ENCODE measurements around the gene ATP10D. TPM values are rescaled to one million over a fixed set of nuclear protein-coding genes. Genes with fewer than 3 reads are reported as not detected.
"Not testable (repeated sequence)": the region's sequence is repeated elsewhere in the genome, so short reads cannot be mapped to it uniquely, and the experiment has no call there.

Gene ATP10D
- total RNA-seq, 2 experiments from 2014 or later, result 11.7 to 20.2 TPM

- Histone ChIP-seq H3K79me2 (ENCODE audit: insufficient read depth, low read depth, low read length) (no peaks in the 10 kb centered on the region), H3K9me3 (ENCODE audit: low read length) (no peaks in the 10 kb centered on the region), H3K9me2 (ENCODE audit: insufficient read depth, low read length) (no peaks in the 10 kb centered on the region), H3K4me3 (ENCODE audit: low read depth, low read length, poor library complexity, severe bottlenecking) (no peak overlapping the region), H2AFZ (ENCODE audit: low read length) (no peak overlapping the region), H3K36me3 (ENCODE audit: insufficient read depth, low read length) (no peaks in the 10 kb centered on the region), H3K27ac (ENCODE audit: low read depth, low read length, poor library complexity, severe bottlenecking) (no peak overlapping the region), H3K4me1 (ENCODE audit: insufficient read depth, low read length, poor library complexity, severe bottlenecking) (peaks cover 9% of the 10 kb centered on the region), H4K20me1 (ENCODE audit: insufficient read depth, low read length) (0 out of 2 replicates have a peak, but pooled peaks cover 5% of the 10 kb centered on the region), H3K4me2 (ENCODE audit: low read length) (no peak overlapping the region)
- no TSS peak for BruUV-seq (replicated peaks)
- intact Hi-C loops (cut with micrococcal nuclease; ENCODE audit: unreplicated experiment), result no loop called here
- POLR2A ChIA-PET, result interaction anchor here (0.6 to 1.0 kb wide), 5 partner anchors 13 to 393 kb away, joined by 3 read pairs; partner anchors contain the start of gene COMMD8
- TF ChIP-seq CTCF (conservative IDR thresholded peaks at IDR 0.05; ENCODE audit: low read length) (no peak), EZH2phosphoT487 (IDR thresholded peaks at IDR 0.05; ENCODE audit: borderline replicate concordance, low read depth, low read length) (no peak)
- DNase-seq (ENCODE audit: low spot score), result peak; percentile 45
- CTCF ChIA-PET (ENCODE audit: unreplicated experiment), result interaction anchor here (0.6 kb wide), 1 partner anchor 55 kb away, joined by 3 read pairs; no protein-coding TSS in a partner anchor
Observed at GRCh38 chr4:47519239-47519883, 34.3 kb downstream of the ATP10D start.

- no peak for DNase-seq (ENCODE audit: low spot score)
- peaks cover 6% of the 10 kb centered on the region; the same call in 1 of the 2 replicates for H3K9me3 ChIP-seq (ENCODE audit: low read length)
- no peak overlapping the region for H2AFZ ChIP-seq (ENCODE audit: low read length)
- no peaks in the 10 kb centered on the region for H4K20me1 ChIP-seq (ENCODE audit: insufficient read depth, low read length)
- no peaks in the 10 kb centered on the region for H3K9me2 ChIP-seq (ENCODE audit: insufficient read depth, low read length)
- peaks cover 20% of the 10 kb centered on the region for H3K36me3 ChIP-seq (ENCODE audit: insufficient read depth, low read length)
- H3K4me1 ChIP-seq (ENCODE audit: insufficient read depth, low read length, poor library complexity, severe bottlenecking), result no peaks in the 10 kb centered on the region
- BruUV-seq (replicated peaks), result no TSS peak
- TF ChIP-seq CTCF (conservative IDR thresholded peaks at IDR 0.05; ENCODE audit: low read length) (no peak), EZH2phosphoT487 (IDR thresholded peaks at IDR 0.05; ENCODE audit: borderline replicate concordance, low read depth, low read length) (no peak)
- no peak overlapping the region for H3K4me2 ChIP-seq (ENCODE audit: low read length)
- intact Hi-C loops (cut with micrococcal nuclease; ENCODE audit: unreplicated experiment), result no loop called here
- no peaks in the 10 kb centered on the region for H3K79me2 ChIP-seq (ENCODE audit: insufficient read depth, low read depth, low read length)
- H3K27ac ChIP-seq (ENCODE audit: low read depth, low read length, poor library complexity, severe bottlenecking), result no peak overlapping the region
- no peak overlapping the region for H3K4me3 ChIP-seq (ENCODE audit: low read depth, low read length, poor library complexity, severe bottlenecking)
- CTCF ChIA-PET (ENCODE audit: unreplicated experiment), result no interaction called here
- POLR2A ChIA-PET, result interaction anchor here (0.6 kb wide), 1 partner anchor 127 kb away, joined by 3 read pairs; no protein-coding TSS in a partner anchor
Observed at GRCh38 chr4:47525154-47525819, 40.2 kb downstream of the ATP10D start.

- Histone ChIP-seq H2AFZ (ENCODE audit: low read length) (no peak overlapping the region), H3K9me3 (ENCODE audit: low read length) (peaks cover 6% of the 10 kb centered on the region; the same call in 1 of the 2 replicates), H3K9me2 (ENCODE audit: insufficient read depth, low read length) (no peaks in the 10 kb centered on the region), H3K4me3 (ENCODE audit: low read depth, low read length, poor library complexity, severe bottlenecking) (no peak overlapping the region), H3K36me3 (ENCODE audit: insufficient read depth, low read length) (peaks cover 20% of the 10 kb centered on the region), H3K4me2 (ENCODE audit: low read length) (no peak overlapping the region), H3K79me2 (ENCODE audit: insufficient read depth, low read depth, low read length) (no peaks in the 10 kb centered on the region), H3K4me1 (ENCODE audit: insufficient read depth, low read length, poor library complexity, severe bottlenecking) (no peaks in the 10 kb centered on the region), H3K27ac (ENCODE audit: low read depth, low read length, poor library complexity, severe bottlenecking) (no peak overlapping the region), H4K20me1 (ENCODE audit: insufficient read depth, low read length) (no peaks in the 10 kb centered on the region)
- no peak for TF ChIP-seq CTCF (conservative IDR thresholded peaks at IDR 0.05; ENCODE audit: low read length)
- DNase-seq (ENCODE audit: low spot score), result no peak
- POLR2A ChIA-PET, result interaction anchor here (0.6 to 1.2 kb wide), 2 partner anchors 261 to 386 kb away, joined by 3 to 4 read pairs; no protein-coding TSS in a partner anchor
- BruUV-seq (replicated peaks), result no TSS peak
- CTCF ChIA-PET (ENCODE audit: unreplicated experiment), result no interaction called here
- intact Hi-C loops (cut with micrococcal nuclease; ENCODE audit: unreplicated experiment), result no loop called here
Observed at GRCh38 chr4:47526281-47526680, 41.2 kb downstream of the ATP10D start.

- H3K9me2 ChIP-seq (ENCODE audit: insufficient read depth, low read length); H2AFZ ChIP-seq (ENCODE audit: low read length); intact Hi-C loops (cut with micrococcal nuclease; ENCODE audit: unreplicated experiment); CTCF ChIA-PET (ENCODE audit: unreplicated experiment); DNase-seq (ENCODE audit: low spot score); H3K4me2 ChIP-seq (ENCODE audit: low read length); H3K4me1 ChIP-seq (ENCODE audit: insufficient read depth, low read length, poor library complexity, severe bottlenecking); POLR2A ChIA-PET; H3K79me2 ChIP-seq (ENCODE audit: insufficient read depth, low read depth, low read length); H3K4me3 ChIP-seq (ENCODE audit: low read depth, low read length, poor library complexity, severe bottlenecking); H3K27ac ChIP-seq (ENCODE audit: low read depth, low read length, poor library complexity, severe bottlenecking); BruUV-seq (replicated peaks); H3K9me3 ChIP-seq (ENCODE audit: low read length); H4K20me1 ChIP-seq (ENCODE audit: insufficient read depth, low read length): not testable (repeated sequence)
- peaks cover 20% of the 10 kb centered on the region for H3K36me3 ChIP-seq (ENCODE audit: insufficient read depth, low read length)
Observed at GRCh38 chr4:47528646-47529045, 43.6 kb downstream of the ATP10D start.
